ENCODE results near the gene PTPN4.

PTPN4 gene

GRCh38 chr2:119727493-119727892 lies 32.2 kb upstream of the PTPN4 start (continued):
- TF ChIP-seq TOX (CRISPR knock-in tag; IDR thresholded peaks at IDR 0.05; ENCODE audit: borderline replicate concordance) (no peak), GLIS3 (CRISPR knock-in tag; IDR thresholded peaks at IDR 0.05) (no peak), RARB (CRISPR knock-in tag; IDR thresholded peaks at IDR 0.05) (no peak), BACH2 (CRISPR knock-in tag; IDR thresholded peaks at IDR 0.05; ENCODE audit: borderline replicate concordance) (no peak)

GRCh38 chr2:119728421-119728820 lies 31.3 kb upstream of the PTPN4 start:
- no peak for ATAC-seq
- TF ChIP-seq ZNF70 (CRISPR knock-in tag; IDR thresholded peaks at IDR 0.05): no peak
- TF ChIP-seq ISL1 (CRISPR knock-in tag; IDR thresholded peaks at IDR 0.05): no peak
- no peak for TF ChIP-seq CSRNP3 (CRISPR knock-in tag; IDR thresholded peaks at IDR 0.05)
- TF ChIP-seq ZNF8 (CRISPR knock-in tag; IDR thresholded peaks at IDR 0.05): no peak
- TF ChIP-seq TCF4 (CRISPR knock-in tag; IDR thresholded peaks at IDR 0.05; ENCODE audit: borderline replicate concordance): no peak
- TF ChIP-seq ZFP30 (CRISPR knock-in tag; IDR thresholded peaks at IDR 0.05): no peak
- no peak for TF ChIP-seq ESRRG (CRISPR knock-in tag; IDR thresholded peaks at IDR 0.05)
- TF ChIP-seq CSDC2 (CRISPR knock-in tag; IDR thresholded peaks at IDR 0.05): no peak
- no peak for TF ChIP-seq ZNF565 (CRISPR knock-in tag; conservative IDR thresholded peaks at IDR 0.05; ENCODE audit: low read depth)
- no peak for TF ChIP-seq TOX (CRISPR knock-in tag; IDR thresholded peaks at IDR 0.05; ENCODE audit: borderline replicate concordance)
- no peak for TF ChIP-seq ARNTL (CRISPR knock-in tag; IDR thresholded peaks at IDR 0.05; ENCODE audit: borderline replicate concordance, low read depth)
- no peak for TF ChIP-seq BACH2 (CRISPR knock-in tag; IDR thresholded peaks at IDR 0.05; ENCODE audit: borderline replicate concordance)
- no peak for TF ChIP-seq RARB (CRISPR knock-in tag; IDR thresholded peaks at IDR 0.05)
- TF ChIP-seq POU6F1 (CRISPR knock-in tag; IDR thresholded peaks at IDR 0.05; ENCODE audit: borderline replicate concordance, low read depth): no peak
- TF ChIP-seq TSHZ2 (CRISPR knock-in tag; IDR thresholded peaks at IDR 0.05): no peak

- no peak for ATAC-seq
- no peak for TF ChIP-seq ZNF70 (CRISPR knock-in tag; IDR thresholded peaks at IDR 0.05)
- TF ChIP-seq ESRRG (CRISPR knock-in tag; IDR thresholded peaks at IDR 0.05): no peak
- TF ChIP-seq RARB (CRISPR knock-in tag; IDR thresholded peaks at IDR 0.05): no peak
- TF ChIP-seq ZFP3 (CRISPR knock-in tag; IDR thresholded peaks at IDR 0.05): no peak
- TF ChIP-seq TCF4 (CRISPR knock-in tag; IDR thresholded peaks at IDR 0.05; ENCODE audit: borderline replicate concordance): no peak
- TF ChIP-seq ZNF565 (CRISPR knock-in tag; conservative IDR thresholded peaks at IDR 0.05; ENCODE audit: low read depth): no peak
- TF ChIP-seq CREB5 (CRISPR knock-in tag; IDR thresholded peaks at IDR 0.05; ENCODE audit: low read depth): no peak
- no peak for TF ChIP-seq TSHZ2 (CRISPR knock-in tag; IDR thresholded peaks at IDR 0.05)
- no peak for TF ChIP-seq OSR1 (CRISPR knock-in tag; IDR thresholded peaks at IDR 0.05)
- no peak for TF ChIP-seq CSDC2 (CRISPR knock-in tag; IDR thresholded peaks at IDR 0.05)
- TF ChIP-seq SNAI2 (CRISPR knock-in tag; IDR thresholded peaks at IDR 0.05): no peak
- no peak for TF ChIP-seq ZFP30 (CRISPR knock-in tag; IDR thresholded peaks at IDR 0.05)
- TF ChIP-seq ZC3H10 (CRISPR knock-in tag; IDR thresholded peaks at IDR 0.05): no peak
- TF ChIP-seq ISL1 (CRISPR knock-in tag; IDR thresholded peaks at IDR 0.05): no peak
- TF ChIP-seq BACH2 (CRISPR knock-in tag; IDR thresholded peaks at IDR 0.05; ENCODE audit: borderline replicate concordance): no peak
- no peak for TF ChIP-seq PATZ1 (CRISPR knock-in tag; IDR thresholded peaks at IDR 0.05; ENCODE audit: borderline replicate concordance)
Measured at GRCh38 chr2:119730671-119731177, 29.0 kb upstream of the PTPN4 start.
